Measurements from ENCODE around the gene TSPAN11.

The TSPAN11 gene

DNA sequence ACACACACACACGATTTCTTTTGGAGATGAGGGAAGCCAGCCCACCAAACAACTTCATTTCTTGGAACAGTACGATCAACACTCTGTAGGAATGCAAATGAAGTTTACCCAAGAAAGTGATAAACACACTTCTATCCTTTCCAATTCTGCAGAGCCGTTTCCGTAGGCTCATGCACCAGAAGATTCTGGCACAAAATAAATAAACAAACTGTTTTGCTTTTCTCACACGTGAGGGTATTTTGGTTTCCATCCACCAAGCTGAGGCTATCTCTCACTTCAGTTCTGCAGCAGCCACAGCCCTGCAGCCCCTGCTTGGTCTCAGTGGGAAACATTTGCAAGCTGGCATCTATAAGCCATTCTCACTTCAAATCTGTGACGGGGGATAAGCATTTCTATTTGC is 15.3 kb upstream of the TSPAN11 start:
- no peak for DNase-seq (ENCODE audit: low read depth)

DNA sequence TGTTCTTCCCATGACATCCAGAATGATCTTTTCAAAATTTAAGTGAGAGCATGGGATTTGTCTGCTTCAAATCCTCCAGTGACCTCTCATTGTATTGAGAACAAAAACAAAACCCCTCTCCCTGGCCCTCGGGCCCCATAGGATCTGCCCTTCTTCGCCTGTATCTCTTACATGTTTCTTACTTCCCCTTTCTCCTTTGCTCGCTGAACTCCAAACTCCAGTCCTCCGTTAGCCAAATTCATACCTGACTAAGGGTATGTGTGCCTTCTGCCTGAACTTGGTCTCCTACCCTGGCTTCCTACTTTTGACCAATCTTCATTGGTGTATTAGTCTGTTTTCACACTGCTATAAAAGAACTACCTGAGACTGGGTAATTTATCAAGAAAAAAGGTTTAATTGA is 13.2 kb upstream of the TSPAN11 start:
- DNase-seq (ENCODE audit: low read depth), result no peak

DNA sequence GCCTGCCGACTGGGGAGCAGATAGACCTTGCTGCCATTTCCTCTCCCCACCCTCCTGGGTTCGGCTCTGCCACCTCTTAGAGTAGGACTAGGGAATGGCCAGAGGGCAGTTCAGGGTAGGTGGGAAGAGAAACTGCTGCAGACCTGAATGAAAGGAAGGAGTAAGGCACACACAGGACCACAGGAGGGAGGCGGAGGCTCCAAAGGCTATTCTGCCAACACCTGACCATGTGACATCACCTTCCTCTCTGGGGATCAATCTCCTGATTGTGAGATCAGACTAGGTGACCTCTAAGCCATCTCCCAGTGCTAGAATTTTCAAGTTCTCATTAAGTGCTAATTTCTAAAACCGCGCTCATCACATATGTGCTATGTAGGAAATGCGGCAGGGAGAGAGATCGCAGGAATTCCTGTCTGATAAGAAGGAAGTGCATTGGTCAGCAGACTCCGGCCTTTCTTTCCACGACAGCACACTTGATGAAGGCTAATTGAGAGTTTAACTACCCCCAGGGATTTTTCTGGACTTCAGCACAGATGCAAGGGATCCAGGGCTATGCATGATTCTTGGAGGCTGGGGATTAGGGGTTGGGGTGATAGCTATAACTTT is 11.5 kb upstream of the TSPAN11 start:
- no peak for DNase-seq (ENCODE audit: low read depth)

DNA sequence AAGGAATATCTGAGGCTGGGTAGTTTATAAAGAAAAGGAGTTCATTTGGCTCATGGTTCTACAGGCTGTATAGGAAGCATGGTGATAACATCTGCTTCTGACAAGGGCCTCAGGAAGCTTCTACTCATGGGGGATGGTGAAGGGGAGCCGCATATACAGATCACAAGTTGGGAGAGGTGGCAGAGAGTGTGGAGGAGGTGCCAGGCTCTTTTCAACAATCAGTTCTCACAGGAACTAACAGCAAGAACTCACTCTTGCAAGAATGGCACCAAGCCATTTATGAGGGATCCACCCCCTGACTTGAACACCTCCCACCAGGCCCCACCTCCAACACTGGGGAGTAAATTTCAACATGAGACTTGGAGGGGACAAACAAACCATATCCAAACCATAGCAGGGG is 3.5 kb upstream of the TSPAN11 start:
- no peak for DNase-seq (ENCODE audit: low read depth)

DNA sequence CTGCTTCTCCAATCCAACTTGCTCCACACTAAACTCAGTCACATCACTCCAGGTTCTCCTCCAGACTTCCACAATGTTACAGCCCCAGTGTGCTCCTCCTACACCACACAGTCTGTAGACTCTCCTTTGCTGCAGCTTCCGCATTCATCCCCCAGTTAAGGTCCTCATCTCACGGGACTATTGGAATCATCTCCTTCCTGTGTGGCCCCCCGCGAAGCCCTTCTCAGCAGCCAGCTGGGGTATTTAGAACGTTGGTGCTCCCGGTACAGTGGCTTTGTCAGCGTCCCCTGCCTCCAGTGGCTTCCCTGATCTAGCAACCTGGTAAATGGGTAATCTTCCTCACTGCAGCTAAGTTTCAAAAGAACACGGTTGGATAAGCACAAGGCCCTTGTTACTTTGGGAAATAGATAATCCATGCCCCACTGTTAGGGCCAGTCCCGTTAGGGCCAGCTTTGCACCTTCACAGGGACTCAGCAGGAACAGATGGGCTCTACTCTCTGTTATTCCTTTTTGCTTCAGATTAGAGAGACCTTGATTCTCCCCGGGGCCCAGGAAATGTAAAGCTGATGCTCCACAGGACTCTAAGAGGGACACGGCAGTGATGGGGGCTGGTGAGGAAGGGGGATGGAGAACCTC is 823 bp upstream of the TSPAN11 start:
- DNase-seq (ENCODE audit: low read depth), result no peak

DNA sequence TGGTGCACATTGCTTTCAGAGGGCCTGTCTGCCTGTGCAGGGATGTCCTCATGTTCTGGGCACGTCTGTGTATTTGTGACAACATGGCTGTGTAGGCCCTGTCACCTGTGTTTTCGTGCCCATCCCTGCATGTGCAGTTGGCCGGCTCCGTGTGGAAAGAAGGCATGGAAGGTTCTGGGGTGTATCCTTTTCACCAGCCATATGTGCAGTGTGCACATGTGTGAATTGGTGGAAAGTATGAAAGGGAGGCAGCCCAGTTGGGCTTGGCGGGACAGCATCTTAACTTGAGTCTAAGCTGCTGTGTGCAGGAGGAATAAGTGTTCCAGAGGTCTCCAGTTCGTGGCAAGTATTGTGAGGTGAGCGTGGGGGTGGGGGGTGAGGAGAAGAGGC is 669 bp downstream of the TSPAN11 start:
- no peak for DNase-seq (ENCODE audit: low read depth)

DNA sequence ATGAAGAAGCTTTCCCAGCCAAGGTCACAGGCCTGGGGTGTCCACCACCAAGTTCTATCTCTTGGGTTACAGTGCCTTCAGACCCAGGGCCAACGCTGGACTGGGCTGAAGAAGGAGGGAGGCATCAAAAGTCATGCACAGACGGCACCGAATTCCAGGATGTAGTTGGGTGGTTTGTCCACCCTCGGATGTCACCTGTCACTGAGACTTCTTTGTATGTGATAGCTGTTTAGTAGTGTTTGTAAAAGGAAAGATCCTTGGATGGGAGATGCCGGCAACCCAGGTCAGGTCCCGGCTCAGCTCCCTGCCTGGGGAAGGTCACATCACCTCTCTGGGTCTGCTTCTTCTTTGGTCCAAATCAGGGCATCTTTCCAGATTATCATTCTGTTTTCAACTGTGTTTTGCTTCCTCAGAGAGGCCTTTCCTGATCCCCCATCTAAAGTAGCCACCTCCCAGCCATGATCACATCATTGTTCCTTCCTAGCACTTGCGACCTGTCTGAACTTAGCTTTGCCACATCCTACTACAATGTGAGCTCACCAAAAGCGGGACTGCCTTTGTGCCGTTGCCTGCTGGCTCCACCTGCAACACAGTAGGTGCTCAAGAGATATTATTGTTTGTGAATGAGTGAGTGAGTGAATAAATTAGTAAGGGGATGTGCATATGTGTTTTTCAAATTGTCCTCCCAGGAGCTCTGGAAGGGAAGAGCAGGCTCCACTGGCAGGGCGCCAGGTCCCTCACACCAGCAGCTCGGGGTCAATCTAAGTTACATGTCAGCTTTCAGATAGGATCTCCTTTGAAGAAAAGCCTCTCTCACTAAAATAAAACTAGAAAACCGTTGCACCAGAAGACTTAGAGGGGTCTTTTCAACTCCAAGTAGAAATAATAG is 2.1 kb downstream of the TSPAN11 start:
- no peak for DNase-seq (ENCODE audit: low read depth)

DNA sequence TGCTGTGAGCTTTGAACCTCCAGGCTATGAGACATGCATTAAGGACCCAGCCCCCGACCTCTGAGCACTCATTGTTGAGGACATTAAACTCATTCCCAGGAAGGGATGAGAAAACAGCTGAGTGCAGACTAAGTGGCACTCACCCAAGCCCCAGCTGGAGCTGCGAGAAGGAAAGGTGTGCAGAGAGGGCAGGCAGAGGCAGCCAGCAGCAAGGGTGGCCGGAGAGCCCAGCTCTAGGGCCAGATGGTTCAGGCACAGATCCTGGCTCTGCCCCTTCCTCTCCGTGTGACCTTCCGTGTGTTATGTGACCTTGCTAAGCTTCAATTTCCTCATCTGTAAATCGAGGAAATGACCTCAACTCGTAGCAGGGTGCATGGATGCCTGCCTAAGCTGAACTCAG is 3.7 kb downstream of the TSPAN11 start:
- DNase-seq (ENCODE audit: low read depth), result no peak

DNA sequence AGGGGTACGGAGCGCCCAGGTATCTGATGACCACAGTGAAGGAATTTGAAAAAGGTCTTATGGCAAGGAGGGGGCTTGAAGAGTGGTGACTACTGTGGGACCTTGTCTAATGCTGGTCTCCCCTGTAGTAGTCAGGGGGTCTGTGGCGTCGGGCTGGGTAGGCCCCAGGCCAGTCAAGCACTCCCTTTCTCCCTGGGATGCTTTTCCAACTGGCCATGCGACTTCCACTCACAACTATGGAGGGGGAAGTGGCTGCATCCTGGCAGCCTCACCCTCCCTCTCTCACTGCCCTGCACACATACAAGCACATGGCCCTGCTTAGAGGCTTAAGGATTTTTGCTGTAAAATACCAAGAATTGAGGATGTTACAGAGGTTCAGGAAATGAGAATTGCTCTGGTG is 4.1 kb downstream of the TSPAN11 start:
- no peak for DNase-seq (ENCODE audit: low read depth)

DNA sequence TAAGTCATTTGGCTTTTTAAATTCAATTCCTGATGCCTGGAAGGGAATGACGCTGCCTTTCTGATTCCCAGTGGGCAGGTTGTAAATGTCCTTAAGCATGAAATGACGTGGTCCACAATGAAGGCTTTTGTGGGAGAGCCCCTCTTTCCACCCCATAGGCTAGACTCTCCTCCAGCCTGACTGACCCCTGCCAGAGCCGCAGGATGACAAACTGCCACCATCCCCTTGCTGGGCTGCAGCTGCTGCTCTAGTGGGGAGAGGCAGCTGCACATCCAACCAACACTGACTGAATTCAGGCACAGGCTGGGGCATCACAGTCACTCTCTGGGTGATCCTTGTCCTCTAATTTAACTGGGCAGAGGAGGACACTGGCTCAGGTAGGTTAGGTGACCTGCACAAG is 6.3 kb downstream of the TSPAN11 start:
- no peak for DNase-seq (ENCODE audit: low read depth)

DNA sequence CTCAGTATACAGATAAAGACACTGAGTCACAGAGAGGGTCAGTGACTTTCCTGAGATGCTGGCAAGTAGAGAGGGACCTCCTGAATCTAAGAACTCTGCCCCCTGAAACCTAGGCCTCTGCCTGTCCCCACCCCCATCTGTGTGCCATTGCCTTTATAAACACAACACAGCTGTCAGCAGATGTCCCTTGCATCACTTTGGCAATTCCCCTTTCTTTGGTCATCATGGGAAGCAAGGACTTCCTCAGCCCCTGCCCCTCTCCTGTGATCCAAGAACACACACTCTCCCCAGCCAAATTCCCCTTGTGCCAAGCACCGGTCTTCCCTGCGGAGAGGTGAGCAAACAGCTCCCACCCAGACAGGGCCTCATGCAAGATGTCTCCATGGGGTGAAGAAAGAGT is 8.3 kb downstream of the TSPAN11 start:
- no peak for DNase-seq (ENCODE audit: low read depth)

DNA sequence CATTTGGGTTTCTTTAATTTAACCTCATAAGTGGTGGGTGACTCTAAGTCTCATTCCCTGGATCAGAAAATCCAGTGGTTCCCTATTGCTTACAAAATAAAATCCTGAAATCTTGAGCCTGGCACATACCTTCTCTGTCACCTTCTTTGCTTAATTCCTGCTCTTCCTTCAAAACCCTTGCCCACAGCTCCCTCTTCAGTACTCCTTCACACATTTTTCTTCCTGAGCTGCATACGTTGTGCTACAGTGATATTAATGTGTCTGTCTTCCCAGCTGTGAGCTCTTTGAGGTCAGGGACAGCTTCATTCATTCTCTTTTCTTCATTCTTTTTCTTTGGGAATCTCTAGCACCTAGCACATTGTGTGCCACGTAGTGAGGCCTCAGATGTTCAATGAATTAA is 9.5 kb downstream of the TSPAN11 start:
- DNase-seq (ENCODE audit: low read depth), result no peak

DNA sequence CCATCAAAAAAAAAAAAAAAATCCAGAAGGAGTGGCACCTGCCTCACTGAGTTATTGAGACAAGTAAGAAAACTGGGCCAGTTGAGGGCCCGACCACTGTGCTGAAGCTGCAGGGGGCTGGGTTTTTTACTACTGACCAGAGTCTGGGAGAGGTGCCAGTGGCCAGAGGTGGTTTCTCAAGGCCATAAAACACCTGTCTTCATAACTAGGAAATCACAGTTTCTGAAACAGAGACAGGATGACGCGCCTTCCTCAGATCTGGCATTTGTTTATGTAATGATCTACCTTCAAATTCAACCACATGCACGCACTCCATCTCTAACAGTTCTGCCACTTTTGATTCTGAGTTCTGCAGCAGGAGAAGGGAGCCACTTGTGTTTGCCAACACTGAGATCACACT is 12.7 kb downstream of the TSPAN11 start:
- no peak for DNase-seq (ENCODE audit: low read depth)

DNA sequence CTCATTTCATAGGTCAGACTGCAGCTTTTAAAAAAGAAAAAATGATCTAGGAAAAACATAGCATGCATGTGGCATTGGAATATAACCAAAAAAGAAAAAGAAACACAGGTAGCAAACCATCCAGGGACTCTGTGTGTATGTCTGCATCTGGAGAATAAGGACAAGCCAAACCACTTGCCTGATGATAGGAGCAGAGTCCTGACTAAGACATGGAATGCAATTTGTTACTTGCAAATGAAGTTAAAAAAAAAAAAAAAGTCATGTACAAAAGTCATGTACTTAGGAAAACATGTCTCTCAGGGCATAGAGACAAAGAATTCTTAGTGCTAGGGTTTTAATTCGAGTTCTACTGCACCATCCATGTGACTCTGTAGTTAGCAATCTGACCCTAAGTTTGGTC is 15.9 kb downstream of the TSPAN11 start:
- DNase-seq (ENCODE audit: low read depth), result no peak

DNA sequence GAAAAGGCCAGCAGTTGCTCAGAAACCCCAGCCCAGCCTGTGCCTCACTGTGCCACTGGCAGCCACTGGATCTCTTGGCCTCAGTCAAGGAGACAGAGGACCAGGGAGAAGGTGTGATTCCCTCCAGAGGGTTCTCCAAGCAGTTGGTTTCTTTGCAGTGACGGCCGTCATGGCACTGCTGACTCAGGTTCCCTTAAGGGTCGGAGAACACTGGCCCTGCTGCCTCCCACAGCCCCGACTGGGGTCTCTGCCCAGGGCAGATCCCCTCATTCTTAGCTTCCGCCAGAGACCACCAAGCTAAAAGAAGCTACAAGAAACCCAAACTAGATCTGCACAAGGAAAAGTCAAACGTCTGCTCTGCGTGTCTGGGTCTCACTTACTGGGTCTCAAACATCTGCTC is 16.4 kb downstream of the TSPAN11 start:
- no peak for DNase-seq (ENCODE audit: low read depth)

DNA sequence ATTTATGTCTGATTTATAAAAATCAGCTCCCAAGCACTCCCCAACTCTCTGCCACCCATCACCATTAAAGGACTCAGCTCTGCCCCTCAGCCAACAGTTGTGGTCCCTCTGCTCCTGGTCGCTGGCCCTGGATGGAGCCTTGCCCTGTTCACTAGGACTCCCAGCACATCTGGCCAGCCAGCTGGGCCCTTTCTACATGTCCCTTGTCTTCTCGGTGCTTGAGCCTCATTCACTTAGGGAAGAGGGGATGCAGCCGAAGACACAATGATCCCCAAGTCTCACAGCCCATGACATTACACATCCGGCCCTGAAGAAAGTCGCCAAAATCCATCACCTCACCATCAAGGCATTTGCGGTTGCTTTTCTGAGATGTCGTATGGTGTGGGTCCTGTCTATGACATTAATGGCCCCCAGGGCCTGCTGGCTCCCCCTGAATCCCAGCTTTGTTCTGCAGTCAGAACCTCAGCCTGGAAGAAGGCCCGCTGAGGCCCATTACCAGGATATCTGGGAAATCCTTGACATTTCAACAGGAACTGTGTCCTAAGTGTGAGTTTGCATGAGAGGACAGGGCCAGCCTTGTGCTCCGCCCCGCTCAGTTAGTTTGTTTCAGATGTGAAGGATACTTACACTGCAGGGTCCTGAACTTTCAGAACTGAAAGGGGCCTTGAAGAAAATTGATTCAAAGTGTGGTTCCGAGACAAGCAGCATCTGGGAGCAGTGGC is 19.1 kb downstream of the TSPAN11 start:
- no peak for DNase-seq (ENCODE audit: low read depth)

DNA sequence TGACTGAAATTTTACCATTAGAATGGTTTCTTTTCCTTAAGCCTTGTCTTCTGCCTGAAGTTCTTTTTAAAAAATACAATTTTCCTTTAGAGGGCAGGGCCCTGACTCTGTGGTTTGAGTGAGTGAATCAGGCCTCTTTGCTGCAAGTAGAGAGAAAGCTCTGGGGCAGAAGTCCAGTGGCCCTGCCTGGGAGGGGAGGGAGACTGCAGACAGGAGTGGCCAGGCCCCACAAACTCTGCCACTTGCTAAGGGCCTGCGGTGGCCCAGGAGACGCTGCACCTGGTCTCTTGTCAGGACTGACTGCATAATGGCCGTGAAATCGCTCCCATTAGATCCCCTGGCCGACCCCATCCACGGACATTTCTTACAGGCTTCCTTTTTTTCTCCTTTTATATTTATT is 25.5 kb downstream of the TSPAN11 start:
- DNase-seq (ENCODE audit: low read depth), result no peak

DNA sequence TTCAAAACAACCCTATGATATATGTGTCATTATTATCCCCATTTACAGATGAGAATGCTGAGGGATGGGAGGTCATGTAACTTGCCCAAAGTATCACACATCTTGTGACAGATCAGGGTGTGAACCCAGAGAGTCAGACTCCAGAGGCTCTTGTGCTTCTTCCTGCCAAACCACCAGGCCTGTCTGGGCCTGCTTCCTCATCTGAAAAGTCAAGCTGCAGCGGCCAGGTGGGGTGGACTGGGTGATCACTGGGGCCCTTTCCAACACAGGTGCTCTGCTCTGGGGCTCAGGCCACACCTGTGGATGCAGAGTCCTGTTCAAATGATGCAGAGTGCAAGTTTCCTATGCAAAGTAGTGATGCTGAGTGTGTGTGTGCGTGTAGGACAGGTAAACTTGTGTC is 26.7 kb downstream of the TSPAN11 start:
- no peak for DNase-seq (ENCODE audit: low read depth)

DNA sequence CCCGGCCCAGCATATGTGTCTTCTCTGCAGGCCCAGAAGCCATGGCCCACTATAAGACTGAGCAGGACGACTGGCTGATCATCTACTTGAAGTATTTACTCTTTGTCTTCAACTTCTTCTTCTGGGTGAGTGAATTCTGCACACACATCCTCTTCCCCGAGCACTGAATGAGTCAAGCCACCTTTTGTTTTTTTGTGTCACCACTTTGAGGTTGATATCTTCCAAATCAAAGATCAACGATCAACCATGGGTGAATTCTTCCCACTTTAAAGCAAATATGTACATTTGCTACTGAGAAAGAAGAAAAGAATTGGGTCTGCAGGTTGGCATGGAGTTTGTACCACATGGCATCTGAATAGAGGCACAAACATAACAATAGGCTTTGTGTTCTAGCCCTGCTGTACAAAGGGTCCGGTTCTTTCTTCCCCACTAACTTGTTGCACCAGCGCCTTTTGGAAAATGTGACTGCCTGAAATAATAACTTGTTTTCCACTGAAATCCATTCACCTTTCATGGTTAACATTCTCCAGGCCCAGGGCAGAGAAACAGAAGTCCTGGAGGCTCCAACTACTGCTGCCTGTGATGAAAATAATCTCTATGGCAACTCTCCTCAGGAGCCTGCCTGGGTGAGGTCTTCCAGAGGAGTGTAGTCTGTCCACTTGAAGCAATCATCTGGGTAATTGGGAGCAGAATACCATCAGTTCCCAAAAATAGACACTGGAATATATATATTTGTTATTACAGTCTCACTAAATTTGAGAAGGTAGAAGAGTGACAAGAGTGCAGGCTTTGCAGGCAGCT is 27.6 kb downstream of the TSPAN11 start:
- no peak for DNase-seq (ENCODE audit: low read depth)

DNA sequence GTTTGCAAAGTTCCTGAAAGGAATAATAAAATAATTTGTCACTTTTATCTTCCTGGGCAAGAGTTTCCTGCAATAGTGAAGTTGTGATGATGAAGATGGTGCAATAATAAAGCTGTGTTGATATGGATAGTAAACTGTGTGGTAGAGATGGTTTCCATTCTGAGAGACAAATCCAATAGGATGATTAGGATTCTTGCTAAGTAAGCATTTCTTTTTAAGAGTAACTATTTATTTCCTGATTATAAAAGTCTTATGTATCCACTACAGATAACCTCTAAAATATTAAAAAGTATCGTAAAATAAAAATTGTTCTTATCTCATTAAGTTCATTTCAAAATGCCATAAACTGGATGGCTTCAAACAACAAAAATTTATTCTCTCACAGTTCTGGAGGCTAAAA is 28.7 kb downstream of the TSPAN11 start:
- no peak for DNase-seq (ENCODE audit: low read depth)

DNA sequence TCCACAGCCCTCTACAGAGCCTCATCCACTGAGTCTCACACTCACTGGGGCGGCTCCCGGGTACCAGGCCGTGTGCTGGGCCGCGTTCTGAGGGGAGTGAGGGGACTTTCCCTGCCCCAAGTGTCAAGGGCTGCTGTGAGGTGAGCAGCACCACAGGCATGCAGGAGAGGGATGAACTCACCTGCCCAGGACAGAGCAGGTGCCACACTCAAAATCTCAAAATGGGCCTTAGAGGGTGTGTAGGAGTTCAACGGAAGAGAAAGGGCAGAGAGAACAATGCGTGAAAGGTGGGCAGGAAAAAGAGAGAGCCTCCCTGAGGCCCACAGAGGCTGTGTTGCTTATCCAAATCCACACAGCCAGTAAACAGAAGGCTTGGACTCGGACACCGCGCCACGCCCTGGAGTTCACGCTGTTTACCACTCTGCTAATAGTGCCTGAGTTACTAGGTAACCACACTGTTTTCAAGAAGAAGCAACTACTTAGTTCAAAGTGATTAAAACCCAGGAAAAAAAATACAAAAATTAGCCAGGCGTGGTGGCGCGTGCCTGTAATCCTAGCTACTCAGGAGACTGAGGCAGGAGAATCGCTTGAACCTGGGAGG is 32.7 kb downstream of the TSPAN11 start:
- no peak for DNase-seq (ENCODE audit: low read depth)

DNA sequence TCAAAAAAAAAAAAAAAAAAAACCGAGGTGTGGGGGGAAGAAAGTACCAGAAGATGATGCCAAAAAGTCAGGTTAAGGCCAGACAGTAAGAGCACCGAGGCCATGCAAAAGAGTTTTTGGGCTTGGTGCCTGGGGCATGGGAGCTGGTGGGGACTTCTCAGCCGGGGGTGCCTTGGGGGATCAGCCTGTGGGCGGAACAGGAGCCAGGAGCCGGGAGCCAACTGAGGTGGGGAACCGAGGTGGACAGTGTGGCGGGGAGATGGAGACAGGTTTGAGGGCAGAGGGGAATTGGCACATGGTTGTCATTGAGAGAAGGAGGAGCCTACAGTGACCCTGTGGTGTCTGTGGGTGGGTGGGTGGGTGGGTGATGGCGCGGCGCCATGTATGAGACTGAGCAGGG is 33.2 kb downstream of the TSPAN11 start:
- no peak for DNase-seq (ENCODE audit: low read depth)
